ENCODE measurements around the gene TP53BP1.

TP53BP1 gene

GRCh38 chr15:43383070-43383469 is 109.9 kb downstream of the TP53BP1 start:
- TF ChIP-seq GLIS3 (CRISPR knock-in tag; IDR thresholded peaks at IDR 0.05) (no peak), TOX (CRISPR knock-in tag; IDR thresholded peaks at IDR 0.05; ENCODE audit: borderline replicate concordance) (no peak), ISL1 (CRISPR knock-in tag; IDR thresholded peaks at IDR 0.05) (no peak), ZFP3 (CRISPR knock-in tag; IDR thresholded peaks at IDR 0.05) (no peak)
- ATAC-seq, result no peak

- no peak for ATAC-seq
- TF ChIP-seq ISL1 (CRISPR knock-in tag; IDR thresholded peaks at IDR 0.05), result no peak
- no peak for TF ChIP-seq OSR1 (CRISPR knock-in tag; IDR thresholded peaks at IDR 0.05)
- TF ChIP-seq ZFP3 (CRISPR knock-in tag; IDR thresholded peaks at IDR 0.05), result no peak
- no peak for TF ChIP-seq TSHZ2 (CRISPR knock-in tag; IDR thresholded peaks at IDR 0.05)
- TF ChIP-seq ZNF8 (CRISPR knock-in tag; IDR thresholded peaks at IDR 0.05), result no peak
- no peak for TF ChIP-seq ZNF70 (CRISPR knock-in tag; IDR thresholded peaks at IDR 0.05)
- no peak for TF ChIP-seq CREB5 (CRISPR knock-in tag; IDR thresholded peaks at IDR 0.05; ENCODE audit: low read depth)
- no peak for TF ChIP-seq POU6F1 (CRISPR knock-in tag; IDR thresholded peaks at IDR 0.05; ENCODE audit: borderline replicate concordance, low read depth)
- TF ChIP-seq PPARA (CRISPR knock-in tag; IDR thresholded peaks at IDR 0.05; ENCODE audit: borderline replicate concordance), result no peak
Measured at GRCh38 chr15:43382310-43382709, 110.6 kb downstream of the TP53BP1 start.

GRCh38 chr15:43378601-43379000 is 114.4 kb downstream of the TP53BP1 start:
- ATAC-seq, result no peak
- TF ChIP-seq PATZ1 (CRISPR knock-in tag; IDR thresholded peaks at IDR 0.05; ENCODE audit: borderline replicate concordance) (no peak), ZFP3 (CRISPR knock-in tag; IDR thresholded peaks at IDR 0.05) (no peak), TCF4 (CRISPR knock-in tag; IDR thresholded peaks at IDR 0.05; ENCODE audit: borderline replicate concordance) (no peak), ZNF565 (CRISPR knock-in tag; conservative IDR thresholded peaks at IDR 0.05; ENCODE audit: low read depth) (no peak), POU6F1 (CRISPR knock-in tag; IDR thresholded peaks at IDR 0.05; ENCODE audit: borderline replicate concordance, low read depth) (no peak), PPARA (CRISPR knock-in tag; IDR thresholded peaks at IDR 0.05; ENCODE audit: borderline replicate concordance) (no peak), CREB5 (CRISPR knock-in tag; IDR thresholded peaks at IDR 0.05; ENCODE audit: low read depth) (no peak), ARNTL (CRISPR knock-in tag; IDR thresholded peaks at IDR 0.05; ENCODE audit: borderline replicate concordance, low read depth) (no peak), ZNF8 (CRISPR knock-in tag; IDR thresholded peaks at IDR 0.05) (no peak), BACH2 (CRISPR knock-in tag; IDR thresholded peaks at IDR 0.05; ENCODE audit: borderline replicate concordance) (no peak), OSR1 (CRISPR knock-in tag; IDR thresholded peaks at IDR 0.05) (no peak), ESRRG (CRISPR knock-in tag; IDR thresholded peaks at IDR 0.05) (no peak), TSHZ2 (CRISPR knock-in tag; IDR thresholded peaks at IDR 0.05) (no peak), TOX (CRISPR knock-in tag; IDR thresholded peaks at IDR 0.05; ENCODE audit: borderline replicate concordance) (no peak), ZNF70 (CRISPR knock-in tag; IDR thresholded peaks at IDR 0.05) (no peak), ISL1 (CRISPR knock-in tag; IDR thresholded peaks at IDR 0.05) (no peak), GLIS3 (CRISPR knock-in tag; IDR thresholded peaks at IDR 0.05) (no peak), CSRNP3 (CRISPR knock-in tag; IDR thresholded peaks at IDR 0.05) (no peak)
